Central memory CD4-positive, alpha-beta T cell (primary cell): Measurements from ENCODE around the gene ADA.
"Not testable (repeated sequence)": the region's sequence is repeated elsewhere in the genome, so short reads cannot be mapped to it uniquely, and the experiment has no call there.

Source experiments
- DNase-seq: peaks from one replicate; pipeline ENCODE4 v3.0.0; 2022
- total RNA-seq, 3 experiments: gene quantifications; one replicate each; lab custom pipeline; 2026; lab: John Stamatoyannopoulos, UW

ADA gene
- total RNA-seq = 10.6 to 60.0 (median 28.5) reads per million in 3 experiments

- peak; percentile 40 for DNase-seq
These were observed at the start of gene ADA for GRCh38 chr20:44651684-44652423. ADA (minus strand) TSS chr20:44651699; CDS start chr20:44651607, 92 bp downstream.

GRCh38 chr20:44700306-44700705, 48.8 kb upstream of the ADA start:
- no peak for DNase-seq

GRCh38 chr20:44698351-44698750, 46.9 kb upstream of the ADA start:
- DNase-seq = no peak

GRCh38 chr20:44697041-44697440, 45.5 kb upstream of the ADA start:
- DNase-seq = not testable (repeated sequence)

GRCh38 chr20:44696315-44696714, 44.8 kb upstream of the ADA start:
- no peak for DNase-seq

GRCh38 chr20:44695674-44696300, 44.3 kb upstream of the ADA start:
- DNase-seq = no peak

- DNase-seq = no peak
These were observed 43.8 kb upstream of the ADA start for GRCh38 chr20:44695295-44695673.

- DNase-seq = no peak
These were observed 42.7 kb upstream of the ADA start for GRCh38 chr20:44694159-44694558.

- DNase-seq = no peak
These were observed 42.1 kb upstream of the ADA start for GRCh38 chr20:44693627-44694026.

- no peak for DNase-seq
These were observed 41.5 kb upstream of the ADA start for GRCh38 chr20:44692932-44693480.

GRCh38 chr20:44691424-44692423, 40.2 kb upstream of the ADA start:
- DNase-seq = no peak

GRCh38 chr20:44690781-44691423, 39.4 kb upstream of the ADA start:
- no peak for DNase-seq

GRCh38 chr20:44689809-44690208, 38.3 kb upstream of the ADA start:
- DNase-seq = no peak

GRCh38 chr20:44688053-44688625, 36.6 kb upstream of the ADA start:
- no peak for DNase-seq

- no peak for DNase-seq
These were observed 35.4 kb upstream of the ADA start for GRCh38 chr20:44686934-44687333.

- DNase-seq = no peak
These were observed 32.8 kb upstream of the ADA start for GRCh38 chr20:44684047-44684967.

GRCh38 chr20:44683263-44684046, 32.0 kb upstream of the ADA start:
- peak; percentile 38 for DNase-seq

- DNase-seq = no peak
These were observed 30.5 kb upstream of the ADA start for GRCh38 chr20:44681796-44682566.

GRCh38 chr20:44678990-44679611, 27.6 kb upstream of the ADA start:
- no peak for DNase-seq
